GM19043 (cell line): ENCODE results near the gene TEX14.
"Not testable (repeated sequence)": the region's sequence is repeated elsewhere in the genome, so short reads cannot be mapped to it uniquely, and the experiment has no call there.

ENCODE experiments used
- ATAC-seq: cut with Tn5 transposase; IDR thresholded peaks from one replicate; pipeline ENCODE4 v1.9.1; 2021; ENCODE audit warnings: low read depth; ENCODE audit not compliant: unreplicated experiment

Gene TEX14

DNA sequence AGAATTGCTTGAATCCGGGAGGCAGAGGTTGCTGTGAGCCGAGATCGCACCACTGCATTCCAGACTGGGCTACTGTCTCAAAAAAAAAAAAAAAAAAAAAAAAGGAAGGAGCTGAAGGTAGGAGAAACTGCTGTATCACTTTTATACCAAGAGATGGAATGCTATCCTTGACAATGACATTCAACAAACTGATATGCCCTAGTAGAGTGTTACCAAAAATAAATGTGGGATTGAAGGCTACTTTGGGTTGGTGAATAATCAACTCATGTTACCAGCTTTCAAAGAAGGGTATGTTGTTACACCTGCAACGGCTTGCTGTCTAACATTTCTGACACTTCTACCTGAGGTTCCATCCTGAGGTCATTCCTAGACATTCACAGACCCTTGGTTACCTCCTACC, 84.9 kb downstream of the TEX14 start:
- no peak for ATAC-seq

DNA sequence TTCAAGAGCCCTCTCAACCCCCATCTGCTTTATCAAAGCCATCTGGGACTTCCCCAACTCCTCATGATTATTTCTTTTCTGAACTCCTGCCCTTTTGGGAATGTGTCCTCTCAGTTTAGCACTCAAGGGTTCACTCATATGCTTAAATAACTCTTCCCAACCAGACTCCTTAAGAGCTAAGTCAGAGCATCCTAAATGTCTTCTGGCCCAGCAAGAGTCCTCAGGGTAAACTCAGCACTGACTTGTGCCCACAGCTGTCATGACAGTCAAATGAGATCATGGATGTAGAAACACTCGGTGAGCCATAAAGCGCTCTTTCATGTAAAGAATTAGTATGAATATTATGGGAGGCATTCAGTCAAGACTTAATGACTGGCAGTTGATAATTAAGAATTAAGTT, 85.9 kb downstream of the TEX14 start:
- no peak for ATAC-seq

DNA sequence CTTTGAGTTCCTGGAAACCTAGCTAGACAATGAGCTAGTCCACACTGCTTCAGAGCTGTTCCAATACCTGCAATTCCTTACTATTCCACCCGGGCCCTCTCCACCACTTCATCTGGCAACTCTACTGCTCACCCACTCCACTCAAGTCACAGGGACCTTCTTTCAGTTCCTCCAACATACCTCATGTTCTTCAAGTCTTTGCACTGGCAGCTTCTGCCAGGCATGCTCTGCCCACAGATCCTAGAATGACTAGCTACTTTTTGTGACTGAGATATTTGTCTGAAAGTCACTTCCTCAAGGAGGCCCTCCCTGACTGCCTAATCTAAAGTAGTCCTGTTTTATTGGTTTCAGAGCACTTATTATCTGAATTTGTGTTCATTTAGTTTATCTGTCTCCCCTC, 86.4 kb downstream of the TEX14 start:
- ATAC-seq, result no peak

DNA sequence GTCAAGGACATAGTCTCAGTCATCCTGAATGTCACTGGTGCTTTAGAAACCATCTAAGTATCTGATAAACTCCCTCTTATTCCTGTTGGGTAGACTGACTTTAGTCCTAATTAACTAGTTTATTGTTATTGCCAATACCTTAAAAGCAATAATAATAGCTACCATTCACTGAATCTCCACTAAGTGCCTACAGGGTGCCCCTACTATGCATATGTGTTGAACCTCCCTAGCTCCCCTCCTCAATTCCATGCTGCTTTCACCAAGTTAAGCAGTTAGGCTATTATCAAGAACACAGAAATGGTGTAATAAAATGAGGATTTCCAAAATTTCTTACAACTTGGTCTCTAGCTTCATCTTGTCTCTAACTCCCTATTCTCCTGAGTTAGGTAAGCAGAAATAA, 89.9 kb downstream of the TEX14 start:
- no peak for ATAC-seq

DNA sequence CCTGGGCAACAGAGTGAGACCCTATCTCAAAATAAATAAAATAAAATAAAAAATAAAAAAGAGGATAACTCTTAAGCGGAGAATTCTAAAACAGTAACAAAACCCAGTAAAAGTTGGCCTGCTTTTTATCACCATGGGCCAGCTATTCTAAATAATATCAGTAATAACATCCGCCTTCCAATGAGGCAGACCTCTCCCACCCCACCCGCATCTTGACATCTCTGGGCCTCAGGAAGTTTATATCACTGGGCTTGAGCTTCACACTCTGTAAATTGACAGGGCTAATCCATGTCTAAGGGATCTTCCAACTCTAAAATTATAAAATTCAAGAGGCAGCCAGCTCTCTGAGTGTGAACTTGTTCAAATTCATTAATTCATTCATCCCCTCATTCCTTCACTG, 94.5 kb downstream of the TEX14 start:
- ATAC-seq, result no peak

DNA sequence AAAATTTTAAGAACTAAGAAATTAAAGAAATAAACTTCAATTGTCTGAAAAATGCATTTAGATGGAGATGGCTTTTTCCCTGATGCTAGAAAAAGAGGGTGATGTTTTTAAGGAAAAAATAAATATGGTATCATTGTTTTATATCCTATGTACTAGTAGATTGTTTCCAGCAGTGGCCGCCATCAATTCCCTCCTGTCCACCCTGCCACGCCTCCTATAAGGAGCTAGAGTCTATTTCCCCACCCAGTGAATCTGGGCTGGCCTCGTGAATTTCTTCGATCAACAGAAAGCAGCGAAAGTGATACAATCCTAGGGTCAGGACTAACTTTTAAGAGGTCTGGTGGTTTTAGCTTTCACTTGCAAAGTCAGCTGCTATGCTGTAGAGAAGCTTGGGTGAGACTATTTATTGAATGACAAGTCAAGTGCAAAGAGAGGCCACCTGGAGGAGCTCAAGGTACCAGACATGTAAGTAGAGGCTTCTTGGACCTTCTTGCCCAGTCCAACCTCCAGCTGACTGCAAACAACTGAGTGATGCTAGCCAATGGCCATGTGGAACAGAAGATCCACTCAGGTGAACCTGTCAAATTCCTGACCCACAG, 96.6 kb downstream of the TEX14 start:
- no peak for ATAC-seq

DNA sequence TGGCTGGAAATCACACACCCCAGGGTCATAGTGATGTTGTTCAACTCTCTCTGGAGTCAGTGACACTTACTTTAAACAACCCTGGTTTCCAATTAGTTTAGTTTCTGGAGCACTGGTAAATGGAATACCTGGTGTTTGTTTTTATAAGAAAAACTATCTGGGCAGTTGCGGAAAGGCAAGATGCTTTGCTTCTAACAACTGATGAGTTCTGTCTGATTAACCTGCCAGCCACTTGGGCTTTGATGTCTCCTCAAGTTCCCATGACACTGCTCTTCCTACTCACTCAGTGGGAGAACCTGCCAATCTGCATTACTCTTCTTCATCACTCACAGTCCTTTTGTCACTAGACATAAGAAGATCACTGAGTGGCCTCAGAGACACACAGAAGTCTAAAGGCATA, 98.7 kb downstream of the TEX14 start:
- ATAC-seq, result no peak

DNA sequence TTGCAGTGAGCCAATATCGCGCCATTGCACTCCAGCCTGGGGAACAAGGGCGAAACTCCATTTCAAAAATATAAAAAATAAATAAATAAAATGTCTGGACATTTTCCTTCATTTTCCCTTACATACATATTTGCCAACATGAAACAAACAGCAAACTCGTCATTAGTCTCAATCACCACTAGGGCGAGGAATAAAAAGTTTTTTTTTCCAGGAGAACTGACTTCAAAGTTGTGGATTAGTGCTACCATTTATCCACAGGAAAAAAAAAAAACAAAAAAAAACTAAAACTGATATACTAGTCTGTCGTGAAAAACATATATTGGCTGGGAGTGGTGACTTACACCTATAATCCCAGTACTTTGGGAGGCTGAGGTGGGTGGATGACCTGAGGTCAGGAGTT, 100.4 kb downstream of the TEX14 start:
- no peak for ATAC-seq

DNA sequence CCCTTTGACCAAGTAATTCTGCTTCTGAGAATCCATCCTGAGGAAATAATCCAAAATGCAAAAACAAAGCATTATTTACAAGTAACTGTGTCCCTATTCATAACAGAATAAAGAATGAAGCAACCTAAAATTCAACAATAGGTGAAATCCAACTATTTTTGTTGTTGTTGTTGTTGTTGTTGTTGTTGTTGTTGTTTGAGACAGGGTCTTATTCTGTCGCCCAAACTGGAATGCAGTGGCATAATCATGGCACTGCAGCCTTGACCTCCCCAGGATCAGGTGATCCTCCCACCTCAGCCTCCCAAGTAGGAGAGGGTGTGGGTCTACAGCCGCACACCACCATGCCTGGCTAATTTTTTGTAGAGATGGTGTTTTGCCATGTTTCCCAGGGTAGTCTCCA, 101.5 kb downstream of the TEX14 start:
- ATAC-seq, result no peak

DNA sequence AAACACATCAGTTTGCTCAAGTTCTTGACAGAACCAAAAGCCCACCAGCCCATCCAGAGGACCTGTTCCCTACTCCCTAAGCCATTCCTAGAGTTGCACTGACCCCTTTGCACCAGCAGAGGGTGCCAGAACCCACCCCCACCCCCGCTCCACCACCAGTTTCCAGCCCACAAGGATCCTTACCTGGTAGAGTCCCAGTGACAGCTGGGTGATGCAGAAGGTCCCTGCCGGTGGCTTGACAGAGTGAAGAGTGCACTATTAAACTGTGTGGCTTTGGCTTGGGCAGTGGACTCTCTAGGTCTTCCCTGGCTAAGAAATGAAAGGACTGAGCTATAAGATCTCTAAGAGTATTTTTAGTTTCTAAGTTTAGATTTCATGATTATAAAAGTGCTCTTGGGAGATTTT, 104.1 kb downstream of the TEX14 start:
- no peak for ATAC-seq

DNA sequence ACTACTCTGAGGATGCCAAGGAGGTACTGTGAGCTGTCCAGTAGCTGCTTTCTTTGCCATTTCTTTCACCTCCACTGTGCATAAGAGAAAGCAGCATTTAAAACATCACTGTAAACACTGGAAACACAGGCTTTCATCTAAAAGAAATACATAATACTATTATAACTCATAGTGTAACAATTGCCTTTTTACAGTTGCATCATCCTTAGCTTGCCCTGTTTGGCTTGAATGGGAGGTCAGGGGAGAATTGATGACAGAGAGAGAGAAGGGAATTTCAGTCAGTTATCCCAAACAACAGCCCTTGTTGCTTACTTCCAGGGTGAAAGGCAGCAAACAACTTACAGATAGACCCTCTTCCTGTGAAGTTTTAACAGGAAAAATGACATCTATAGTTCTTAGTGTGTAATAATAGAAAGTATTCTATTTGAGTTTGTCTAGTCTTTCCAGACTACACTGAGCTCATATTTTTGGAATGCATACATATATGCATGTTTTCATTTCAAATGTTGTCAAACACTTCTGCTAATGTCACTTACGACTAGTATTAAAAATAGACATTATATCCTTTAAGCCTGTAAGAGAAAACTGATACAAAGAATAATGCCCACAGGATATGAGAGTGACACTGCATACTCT, 105.7 kb downstream of the TEX14 start:
- no peak for ATAC-seq

DNA sequence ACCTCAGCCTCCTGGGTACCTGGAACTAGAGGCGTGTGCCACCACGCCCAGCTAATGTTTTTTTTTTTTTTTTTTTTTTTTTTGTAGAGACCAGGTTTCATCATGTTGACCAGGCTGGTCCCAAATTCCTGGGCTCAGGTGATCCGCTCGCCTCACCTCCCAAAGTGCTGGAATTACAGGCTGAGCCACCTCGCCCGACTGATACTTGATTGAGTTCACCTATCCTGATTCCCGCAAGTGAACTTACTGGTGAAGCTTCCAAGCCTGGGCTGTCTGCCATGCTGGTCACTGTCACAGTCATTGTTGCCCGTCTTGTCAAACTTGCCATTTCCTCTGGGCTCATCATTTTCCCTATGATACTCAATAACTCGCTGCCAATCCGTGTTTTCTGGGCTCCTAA, 106.3 kb downstream of the TEX14 start:
- no peak for ATAC-seq

DNA sequence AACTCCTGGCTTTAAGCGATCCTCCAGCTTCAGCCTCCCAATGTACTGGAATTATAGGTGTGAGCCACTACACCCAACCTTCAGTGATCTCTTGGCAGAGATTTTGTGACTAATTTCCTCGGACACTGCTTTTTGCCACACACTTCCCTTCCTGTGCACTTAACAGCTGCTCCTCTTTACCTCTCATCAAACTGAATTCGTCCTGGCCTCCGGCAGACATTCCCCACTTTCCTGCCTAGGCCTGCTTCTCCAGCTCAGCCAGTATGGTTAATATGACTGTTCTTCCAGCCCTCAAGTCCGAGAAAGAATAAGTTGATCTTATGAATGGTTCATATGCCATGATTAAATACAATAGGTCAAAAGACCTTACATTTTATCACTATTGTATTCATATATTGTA, 108.4 kb downstream of the TEX14 start:
- ATAC-seq, result no peak

DNA sequence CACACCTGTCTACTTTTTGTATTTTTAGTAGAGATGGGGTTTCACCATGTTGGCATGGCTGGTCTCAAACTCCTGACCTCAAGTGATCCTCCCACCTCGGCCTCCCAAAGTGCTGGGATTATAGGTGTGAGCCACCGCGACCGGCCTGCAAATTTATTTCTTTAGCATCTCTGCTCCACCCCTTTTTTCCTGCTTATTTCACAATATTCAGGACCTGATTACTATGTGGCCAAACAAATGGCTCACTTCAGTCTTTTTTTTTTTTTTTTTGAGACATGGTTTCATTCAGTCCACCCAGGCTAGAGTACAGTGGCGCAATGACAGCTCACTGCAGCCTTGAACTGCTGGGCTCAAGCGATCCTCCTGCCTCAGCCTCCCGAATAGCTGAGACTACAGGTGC, 109.1 kb downstream of the TEX14 start:
- not testable (repeated sequence) for ATAC-seq

DNA sequence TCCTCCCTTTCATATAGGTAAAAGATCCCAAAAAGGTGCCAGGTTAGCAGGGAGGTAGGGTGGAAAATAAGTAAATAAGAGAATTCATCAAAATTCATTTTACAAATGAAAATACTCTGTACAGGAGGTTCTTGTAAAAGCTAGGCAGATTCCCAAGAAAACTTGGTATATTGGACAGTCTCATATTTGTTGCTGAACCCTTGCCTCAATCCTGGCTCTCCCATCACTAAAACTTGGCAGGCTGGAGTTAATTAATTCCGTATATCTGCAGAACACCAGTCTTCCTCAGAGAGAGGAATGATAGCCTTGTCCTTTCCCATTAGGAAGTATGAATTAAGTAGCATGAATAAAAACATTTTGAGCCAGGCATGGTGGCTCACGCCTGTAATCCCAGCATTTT, 111.2 kb downstream of the TEX14 start:
- ATAC-seq, result no peak

DNA sequence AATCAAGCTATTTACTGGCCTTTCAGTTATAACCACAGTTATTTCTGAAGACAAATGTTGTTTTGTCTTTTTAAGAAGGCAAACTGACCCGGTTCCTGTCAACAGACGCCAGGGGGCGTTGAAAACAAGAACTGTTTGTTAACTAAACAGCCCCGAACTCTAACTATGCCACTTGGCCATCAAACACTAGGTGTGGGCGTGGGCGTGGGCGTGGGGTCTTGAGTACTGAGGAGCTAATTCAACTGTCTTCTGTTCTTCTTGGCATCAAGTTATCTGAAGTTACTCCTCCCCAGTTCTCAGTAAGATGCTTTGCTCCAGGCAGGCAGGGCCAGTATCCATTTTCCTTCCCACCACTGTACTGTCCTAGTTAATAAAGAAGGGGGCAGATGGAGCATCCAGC, 114.1 kb downstream of the TEX14 start:
- ATAC-seq, result no peak

DNA sequence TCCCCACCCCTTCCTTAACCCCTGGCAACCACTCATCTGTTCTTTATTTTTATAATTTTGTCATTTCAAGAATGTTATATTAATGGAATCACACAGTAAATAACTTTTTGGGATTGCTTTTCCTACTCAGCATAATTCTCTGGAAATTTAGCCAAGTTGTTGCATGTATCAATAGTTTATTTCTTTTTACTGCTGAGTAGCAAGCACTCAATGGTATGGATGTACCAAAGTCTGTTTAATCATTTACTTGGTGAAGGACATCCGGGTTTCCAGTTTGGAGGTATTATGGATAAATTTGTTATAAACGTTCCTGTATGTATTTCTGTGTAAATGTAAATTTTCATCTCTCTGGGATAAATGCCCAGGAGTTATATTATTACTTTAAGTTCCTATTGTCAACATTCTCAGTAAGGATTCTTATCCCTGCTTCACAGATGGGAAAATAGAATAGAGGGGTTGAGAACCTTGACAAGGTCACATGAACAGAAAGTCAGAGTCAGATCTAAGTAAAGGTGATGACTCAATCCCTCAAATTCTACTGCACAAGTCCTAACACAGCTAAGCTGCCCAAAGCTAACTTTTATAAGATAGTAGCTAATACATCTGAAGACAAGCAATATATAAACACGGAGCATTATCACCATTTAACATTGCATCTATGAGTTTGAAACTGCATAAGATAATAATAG, 115.0 kb downstream of the TEX14 start:
- ATAC-seq, result no peak

DNA sequence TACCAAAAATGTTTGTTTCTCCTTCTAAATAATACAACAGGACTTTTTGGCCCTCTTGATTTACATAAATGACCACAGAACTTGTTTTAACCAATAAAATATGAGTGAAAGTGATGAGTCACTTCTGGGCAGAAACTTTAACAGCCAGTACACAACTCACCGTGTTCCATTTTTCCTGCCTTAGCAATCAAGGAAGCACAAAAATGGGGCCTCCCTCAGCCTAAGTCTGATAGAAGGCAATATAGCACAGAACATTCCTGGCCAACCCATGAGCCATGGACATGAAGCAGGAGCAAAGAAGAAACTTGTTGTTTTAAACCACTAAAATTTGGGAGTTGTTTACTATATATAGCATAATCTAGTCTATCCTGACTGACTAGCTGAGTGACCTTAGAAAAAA, 116.3 kb downstream of the TEX14 start:
- ATAC-seq, result no peak

DNA sequence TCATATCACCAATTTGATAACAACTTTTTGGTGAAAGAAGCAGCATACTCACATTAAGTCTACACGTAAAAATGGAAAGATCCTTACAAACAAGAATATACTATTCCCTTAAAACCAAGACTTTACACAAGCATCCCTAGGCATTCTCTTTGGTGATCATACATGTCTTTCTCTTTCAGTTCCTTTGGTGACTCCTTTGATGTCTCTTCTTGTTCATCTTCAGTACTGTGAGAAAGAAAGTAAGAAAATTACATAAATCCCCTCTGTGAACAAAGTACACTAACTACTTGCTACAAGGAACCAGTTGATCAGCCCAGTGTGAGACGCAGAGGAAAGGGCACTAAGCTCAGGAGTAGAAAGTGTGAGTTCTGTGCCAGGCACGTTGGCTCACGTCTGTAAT, 117.8 kb downstream of the TEX14 start:
- ATAC-seq, result no peak

DNA sequence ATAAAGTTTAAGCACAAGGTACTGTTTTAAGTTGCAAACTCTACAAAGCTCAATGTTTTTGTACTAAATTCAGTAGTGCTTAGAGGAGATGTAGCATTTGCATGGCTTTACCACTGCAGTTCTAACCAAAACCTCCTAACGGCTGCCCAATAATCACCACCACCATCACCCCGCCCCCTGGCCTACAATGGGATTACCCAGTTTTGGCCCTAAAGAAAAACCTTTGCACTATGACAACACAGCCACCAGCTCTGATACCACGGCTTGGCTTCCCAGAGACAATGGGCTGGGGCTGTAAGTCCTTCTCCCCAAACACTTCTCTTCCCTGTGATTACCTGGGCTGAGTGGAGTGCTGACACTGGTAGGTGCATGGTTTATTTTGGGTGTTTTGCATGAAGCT, 119.0 kb downstream of the TEX14 start:
- no peak for ATAC-seq

DNA sequence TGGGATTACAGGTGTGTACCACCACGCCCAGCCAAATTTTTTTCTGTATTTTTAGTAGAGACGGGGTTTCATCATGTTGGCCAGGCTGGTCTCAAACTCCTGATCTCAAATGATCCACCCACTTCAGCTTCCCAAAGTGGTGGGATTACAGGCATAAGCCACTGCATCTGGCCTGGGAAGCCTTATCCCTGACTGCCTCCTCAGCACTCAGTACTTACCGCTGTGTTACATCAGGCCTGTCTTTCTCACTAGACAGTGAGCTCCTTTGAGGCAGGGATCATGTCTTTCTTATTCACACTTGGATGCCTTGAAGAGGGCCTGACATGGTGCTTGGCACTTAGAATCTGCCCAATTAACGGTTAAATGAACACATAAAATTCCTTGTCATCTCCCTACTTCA, 121.1 kb downstream of the TEX14 start:
- ATAC-seq, result no peak

DNA sequence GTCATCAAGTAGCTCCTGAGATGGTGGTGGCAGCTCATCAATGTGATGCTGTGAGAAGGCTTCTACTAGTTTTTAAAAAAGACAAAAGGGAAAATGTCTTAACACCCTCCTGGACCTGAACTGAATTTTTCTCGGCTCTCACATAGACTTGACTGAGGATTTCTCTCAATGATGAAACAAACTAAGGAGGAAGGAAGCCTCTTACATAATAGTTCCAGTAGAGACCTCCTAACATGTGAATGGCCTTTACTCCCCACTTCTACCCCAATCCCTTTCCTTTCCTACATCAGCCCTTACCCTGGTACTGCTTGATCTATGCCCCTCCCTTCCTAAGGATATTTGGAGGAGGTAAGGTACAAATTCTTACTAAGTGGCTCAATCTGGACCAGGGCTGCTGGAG, 122.6 kb downstream of the TEX14 start:
- no peak for ATAC-seq
